GM12878 (cell line): ENCODE results near the gene WWOX.

Experiments
- ATF2 ChIP-seq: IDR thresholded peaks from 2 replicates; pipeline ENCODE4 v1.6.1; 2012; ENCODE audit warnings: low read length, inconsistent platforms
- CTCF ChIP-seq, 3 experiments: IDR thresholded peaks in 2 of 3; conservative IDR thresholded peaks in 1 of 3; 2 replicates each; pipeline ENCODE4 v1.5.1; 2011; ENCODE audit warnings: low read depth in 3 of 3, low read length in 3 of 3, mild to moderate bottlenecking in 3 of 3, control low read depth in 2 of 3, moderate library complexity in 2 of 3, inconsistent platforms in 1 of 3, mixed read lengths in 1 of 3; ENCODE audit not compliant: control insufficient read depth in 2 of 3, insufficient read depth in 1 of 3; ENCODE audit errors: extremely low read depth in 1 of 3
- EZH2 ChIP-seq: IDR thresholded peaks from 2 replicates; pipeline ENCODE4 v1.6.1; 2012; ENCODE audit warnings: low read depth, mild to moderate bottlenecking, control low read depth, inconsistent platforms, low read length, borderline replicate concordance; ENCODE audit not compliant: control insufficient read depth
- JUND ChIP-seq: IDR thresholded peaks from 2 replicates; pipeline ENCODE4 v1.6.1; 2012; ENCODE audit warnings: low read depth, mild to moderate bottlenecking, low read length, improper control_type of control experiment, moderate library complexity
- RCOR1 ChIP-seq: conservative IDR thresholded peaks from 2 replicates; pipeline ENCODE4 v1.6.1; 2012; ENCODE audit warnings: low read depth, low read length, improper control_type of control experiment
- ZNF24 ChIP-seq: fragments of 450-650 bp; IDR thresholded peaks from 2 replicates; pipeline ENCODE4 v1.6.1; 2017; ENCODE audit warnings: antibody characterized with exemption, mild to moderate bottlenecking

GRCh38 chr16:78705694-78706093, 606.2 kb downstream of the WWOX start:
- TF ChIP-seq ZNF24 (no peak), CTCF (IDR thresholded peaks at IDR 0.05 in 2 of 3, conservative IDR thresholded peaks at IDR 0.05 in 1 of 3; ENCODE audit: control insufficient read depth in 2 of 3, extremely low read depth in 1 of 3, insufficient read depth in 1 of 3, low read depth in 3 of 3, low read length in 3 of 3) (peak; percentile 51 to 58 (median 51); a peak in 4 of 6 replicates), ATF2 (no peak), JUND (no peak), RCOR1 (no peak), EZH2 (no peak)
